ENCODE measurements around the gene NADK2.
"Not testable (repeated sequence)": the region's sequence is repeated elsewhere in the genome, so short reads cannot be mapped to it uniquely, and the experiment has no call there.

DNA sequence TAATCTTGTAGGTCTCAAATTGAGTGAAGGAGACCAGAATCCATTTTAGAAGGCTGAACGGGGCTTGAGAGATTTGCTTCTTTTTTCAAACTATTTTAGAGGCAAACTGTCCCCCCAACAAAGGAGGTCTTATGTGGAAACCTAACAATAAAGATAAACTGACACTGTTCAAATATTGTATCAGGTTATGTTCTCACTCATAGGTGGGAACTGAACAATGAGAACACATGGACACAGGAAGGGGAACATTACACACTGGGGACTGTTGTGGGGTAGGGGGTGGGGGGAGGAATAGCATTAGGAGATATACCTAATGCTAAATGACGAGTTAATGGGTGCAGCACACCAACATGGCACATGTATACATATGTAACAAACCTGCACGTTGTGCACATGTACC, 42.9 kb downstream of the NADK2 start:
- TF ChIP-seq, protein P1, sequence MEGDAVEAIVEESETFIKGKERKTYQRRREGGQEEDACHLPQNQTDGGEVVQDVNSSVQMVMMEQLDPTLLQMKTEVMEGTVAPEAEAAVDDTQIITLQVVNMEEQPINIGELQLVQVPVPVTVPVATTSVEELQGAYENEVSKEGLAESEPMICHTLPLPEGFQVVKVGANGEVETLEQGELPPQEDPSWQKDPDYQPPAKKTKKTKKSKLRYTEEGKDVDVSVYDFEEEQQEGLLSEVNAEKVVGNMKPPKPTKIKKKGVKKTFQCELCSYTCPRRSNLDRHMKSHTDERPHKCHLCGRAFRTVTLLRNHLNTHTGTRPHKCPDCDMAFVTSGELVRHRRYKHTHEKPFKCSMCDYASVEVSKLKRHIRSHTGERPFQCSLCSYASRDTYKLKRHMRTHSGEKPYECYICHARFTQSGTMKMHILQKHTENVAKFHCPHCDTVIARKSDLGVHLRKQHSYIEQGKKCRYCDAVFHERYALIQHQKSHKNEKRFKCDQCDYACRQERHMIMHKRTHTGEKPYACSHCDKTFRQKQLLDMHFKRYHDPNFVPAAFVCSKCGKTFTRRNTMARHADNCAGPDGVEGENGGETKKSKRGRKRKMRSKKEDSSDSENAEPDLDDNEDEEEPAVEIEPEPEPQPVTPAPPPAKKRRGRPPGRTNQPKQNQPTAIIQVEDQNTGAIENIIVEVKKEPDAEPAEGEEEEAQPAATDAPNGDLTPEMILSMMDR (IDR thresholded peaks at IDR 0.05): not testable (repeated sequence)
- TF ChIP-seq POLR2A, EP300 (IDR thresholded peaks at IDR 0.05): not testable (repeated sequence)

Measured in ovary (tissue), 3 donors.